WTC11 (cell line): ENCODE data around the gene PAM16. TPM values are rescaled to one million over a fixed set of nuclear protein-coding genes. Genes with fewer than 3 reads are reported as not detected.

ENCODE experiments used
- ATAC-seq: fragments of 200-7000 bp; cut with Tn5 transposase; 2 replicates; pipeline ENCODE4 v1.10.0; 2021; ENCODE audit warnings: mild to moderate bottlenecking, moderate library complexity
- CTCF ChIA-PET: fragments of 300-600 bp; sonication (Branson Sonifier 250); formaldehyde crosslinking; loops from one replicate; lab custom pipeline; 2021; ENCODE audit warnings: antibody characterized with exemption; lab: Charles Lee
- POLR2A ChIA-PET: fragments of 350-600 bp; sonication (Branson Sonifier 250); formaldehyde crosslinking; loops from one replicate; lab custom pipeline; 2021; ENCODE audit warnings: antibody characterized with exemption; lab: Charles Lee
- DNase-seq: peaks from one replicate; pipeline ENCODE4 v3.0.0; 2021; ENCODE audit warnings: low spot score
- H3K27ac Mint-ChIP-seq: 2 replicates; pipeline ENCODE4 v1.8.0; 2021; ENCODE audit warnings: mixed read lengths
- H3K27me3 Mint-ChIP-seq: 2 replicates; pipeline ENCODE4 v1.8.0; 2021; ENCODE audit warnings: low read depth, mild to moderate bottlenecking, moderate library complexity, mixed read lengths
- H3K36me3 Mint-ChIP-seq: 2 replicates; pipeline ENCODE4 v1.8.0; 2021; ENCODE audit warnings: mixed read lengths
- H3K4me1 Mint-ChIP-seq: 2 replicates; pipeline ENCODE4 v1.8.0; 2022; ENCODE audit warnings: mixed read lengths
- H3K4me3 Mint-ChIP-seq: 2 replicates; pipeline ENCODE4 v1.8.0; 2021; ENCODE audit warnings: mild to moderate bottlenecking, moderate library complexity, mixed read lengths
- H3K9me3 Mint-ChIP-seq: 2 replicates; pipeline ENCODE4 v1.8.0; 2021; ENCODE audit warnings: mixed read lengths
- AR ChIP-seq: fragments of 250-450 bp; sonication (Bioruptor Pico); IDR thresholded peaks from 2 replicates; pipeline ENCODE4 v1.9.0; 2021; ENCODE audit warnings: mild to moderate bottlenecking
- ARID4B ChIP-seq: sonication (generic); formaldehyde crosslinking; IDR thresholded peaks from 2 replicates; pipeline ENCODE4 v1.8.0; 2023; ENCODE audit warnings: missing genetic modification reagents, mild to moderate bottlenecking, borderline replicate concordance
- CBFB ChIP-seq: sonication (generic); formaldehyde crosslinking; IDR thresholded peaks from 2 replicates; pipeline ENCODE4 v1.8.1; 2022; ENCODE audit warnings: mild to moderate bottlenecking, low read depth, missing genetic modification reagents
- FOXJ3 ChIP-seq: sonication (generic); formaldehyde crosslinking; IDR thresholded peaks from 2 replicates; pipeline ENCODE4 v1.9.0; 2021; ENCODE audit warnings: missing genetic modification reagents, mild to moderate bottlenecking, borderline replicate concordance
- GRHL2 ChIP-seq: fragments of 250-450 bp; sonication (Bioruptor Pico); IDR thresholded peaks from 2 replicates; pipeline ENCODE4 v1.8.0; 2022; ENCODE audit warnings: mild to moderate bottlenecking, moderate library complexity; ENCODE audit not compliant: insufficient replicate concordance, severe bottlenecking
- IRF1 ChIP-seq: sonication (generic); formaldehyde crosslinking; IDR thresholded peaks from 2 replicates; pipeline ENCODE4 v1.8.0; 2023; ENCODE audit warnings: missing genetic modification reagents
- IRF2 ChIP-seq: sonication (generic); formaldehyde crosslinking; IDR thresholded peaks from 2 replicates; pipeline ENCODE4 v1.8.0; 2022; ENCODE audit warnings: low read depth, missing genetic modification reagents, borderline replicate concordance
- ZMAT4 ChIP-seq: fragments of 250-450 bp; sonication (Bioruptor Pico); IDR thresholded peaks from 2 replicates; pipeline ENCODE4 v1.9.0; 2021; ENCODE audit warnings: mild to moderate bottlenecking
- ZNF121 ChIP-seq: sonication (generic); formaldehyde crosslinking; IDR thresholded peaks from 2 replicates; pipeline ENCODE4 v1.8.0; 2023; ENCODE audit warnings: missing genetic modification reagents
- ZNF317 ChIP-seq: sonication (generic); formaldehyde crosslinking; IDR thresholded peaks from 2 replicates; pipeline ENCODE4 v1.8.1; 2023; ENCODE audit warnings: low read depth, mild to moderate bottlenecking, moderate library complexity, missing genetic modification reagents, borderline replicate concordance
- ZNF512 ChIP-seq: sonication (generic); formaldehyde crosslinking; IDR thresholded peaks from 2 replicates; pipeline ENCODE4 v1.8.1; 2022; ENCODE audit warnings: missing genetic modification reagents, borderline replicate concordance
- total RNA-seq: library from RNA; stranded (reverse); gene quantifications from 3 replicates; pipeline ENCODE4 v1.2.3, GENCODE V29; 2021
- TF ChIP-seq, protein P1 (sequence below): fragments of 250-450 bp; sonication (Bioruptor Pico); IDR thresholded peaks from 2 replicates; pipeline ENCODE4 v1.9.0; 2021; ENCODE audit warnings: mild to moderate bottlenecking, borderline replicate concordance
- TF ChIP-seq, protein P2 (sequence below): sonication (generic); formaldehyde crosslinking; IDR thresholded peaks from 2 replicates; pipeline ENCODE4 v1.8.1; 2022; ENCODE audit warnings: low read depth, mild to moderate bottlenecking, moderate library complexity, missing genetic modification reagents, borderline replicate concordance
- TF ChIP-seq, protein P3 (sequence below): sonication (generic); formaldehyde crosslinking; conservative IDR thresholded peaks from 2 replicates; pipeline ENCODE4 v1.8.1; 2022; ENCODE audit warnings: mild to moderate bottlenecking, missing genetic modification reagents
- TF ChIP-seq, protein P4 (sequence below): sonication (generic); formaldehyde crosslinking; conservative IDR thresholded peaks from 2 replicates; pipeline ENCODE4 v1.8.1; 2023; ENCODE audit warnings: mild to moderate bottlenecking, low read depth, missing genetic modification reagents, moderate library complexity

PAM16 gene
- total RNA-seq, 1 experiment from 2014 or later = 88.9 TPM

DNA sequence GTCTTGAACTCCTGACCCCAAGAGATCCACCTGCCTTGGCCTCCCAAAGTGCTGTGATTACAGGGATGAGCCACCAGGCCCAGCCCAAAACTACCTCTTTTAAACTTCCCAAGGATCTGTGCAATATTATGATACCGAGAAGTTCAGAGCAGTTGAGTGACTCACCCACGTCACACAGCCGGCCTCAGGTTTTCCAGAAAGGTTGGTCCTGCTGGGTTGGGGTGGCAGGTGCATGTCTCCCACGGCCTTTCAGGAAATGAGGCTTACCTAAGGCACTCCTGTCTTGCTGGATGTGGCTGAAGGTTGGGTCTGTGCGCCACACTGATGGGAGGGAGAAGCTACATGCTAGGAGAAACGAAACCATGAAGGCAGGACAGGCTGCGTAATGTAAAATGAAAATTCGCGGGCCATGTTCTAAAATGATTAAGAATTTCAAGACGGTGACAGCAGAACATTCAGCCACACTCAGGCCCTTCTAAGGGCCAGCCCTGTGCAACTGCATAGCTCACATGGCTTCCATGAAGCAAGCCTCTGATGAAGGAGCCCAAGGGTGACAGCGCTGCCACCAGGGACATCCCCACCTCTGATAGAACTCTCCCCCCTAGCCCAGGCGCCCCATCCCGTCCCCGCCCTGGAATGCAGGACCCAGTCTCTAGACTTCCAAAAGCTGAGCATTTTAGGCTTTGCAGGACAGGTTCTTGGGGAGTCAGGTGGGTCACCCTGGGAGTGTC is 41.9 kb downstream of the PAM16 start:
- H3K4me1 Mint-ChIP-seq = peaks cover 36% of the 10 kb centered on the region
- H3K4me3 Mint-ChIP-seq = peak overlapping the region; percentile 75
- peak overlapping the region; percentile 79 for H3K27ac Mint-ChIP-seq
- H3K36me3 Mint-ChIP-seq = peaks cover 2% of the 10 kb centered on the region
- no peaks in the 10 kb centered on the region for H3K9me3 Mint-ChIP-seq
- peaks cover 5% of the 10 kb centered on the region for H3K27me3 Mint-ChIP-seq
- DNase-seq (no peak), ATAC-seq (no peak)
- ChIA-PET CTCF (interaction anchor here (0.6 to 7.4 kb wide), 29 partner anchors 8 to 1384 kb away, joined by 3 to 122 read pairs (median 5); partner anchors contain the start of genes CORO7, GLIS2, PAM16 and TFAP4), POLR2A (interaction anchor here (0.6 to 1.6 kb wide), 7 partner anchors 10 to 91 kb away, joined by 3 to 7 read pairs (median 4); partner anchors contain the start of gene TFAP4)
- TF ChIP-seq CBFB (CRISPR knock-in tag) = no peak
- TF ChIP-seq, protein P1, sequence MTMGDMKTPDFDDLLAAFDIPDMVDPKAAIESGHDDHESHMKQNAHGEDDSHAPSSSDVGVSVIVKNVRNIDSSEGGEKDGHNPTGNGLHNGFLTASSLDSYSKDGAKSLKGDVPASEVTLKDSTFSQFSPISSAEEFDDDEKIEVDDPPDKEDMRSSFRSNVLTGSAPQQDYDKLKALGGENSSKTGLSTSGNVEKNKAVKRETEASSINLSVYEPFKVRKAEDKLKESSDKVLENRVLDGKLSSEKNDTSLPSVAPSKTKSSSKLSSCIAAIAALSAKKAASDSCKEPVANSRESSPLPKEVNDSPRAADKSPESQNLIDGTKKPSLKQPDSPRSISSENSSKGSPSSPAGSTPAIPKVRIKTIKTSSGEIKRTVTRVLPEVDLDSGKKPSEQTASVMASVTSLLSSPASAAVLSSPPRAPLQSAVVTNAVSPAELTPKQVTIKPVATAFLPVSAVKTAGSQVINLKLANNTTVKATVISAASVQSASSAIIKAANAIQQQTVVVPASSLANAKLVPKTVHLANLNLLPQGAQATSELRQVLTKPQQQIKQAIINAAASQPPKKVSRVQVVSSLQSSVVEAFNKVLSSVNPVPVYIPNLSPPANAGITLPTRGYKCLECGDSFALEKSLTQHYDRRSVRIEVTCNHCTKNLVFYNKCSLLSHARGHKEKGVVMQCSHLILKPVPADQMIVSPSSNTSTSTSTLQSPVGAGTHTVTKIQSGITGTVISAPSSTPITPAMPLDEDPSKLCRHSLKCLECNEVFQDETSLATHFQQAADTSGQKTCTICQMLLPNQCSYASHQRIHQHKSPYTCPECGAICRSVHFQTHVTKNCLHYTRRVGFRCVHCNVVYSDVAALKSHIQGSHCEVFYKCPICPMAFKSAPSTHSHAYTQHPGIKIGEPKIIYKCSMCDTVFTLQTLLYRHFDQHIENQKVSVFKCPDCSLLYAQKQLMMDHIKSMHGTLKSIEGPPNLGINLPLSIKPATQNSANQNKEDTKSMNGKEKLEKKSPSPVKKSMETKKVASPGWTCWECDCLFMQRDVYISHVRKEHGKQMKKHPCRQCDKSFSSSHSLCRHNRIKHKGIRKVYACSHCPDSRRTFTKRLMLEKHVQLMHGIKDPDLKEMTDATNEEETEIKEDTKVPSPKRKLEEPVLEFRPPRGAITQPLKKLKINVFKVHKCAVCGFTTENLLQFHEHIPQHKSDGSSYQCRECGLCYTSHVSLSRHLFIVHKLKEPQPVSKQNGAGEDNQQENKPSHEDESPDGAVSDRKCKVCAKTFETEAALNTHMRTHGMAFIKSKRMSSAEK = no peak
- TF ChIP-seq, protein P2, sequence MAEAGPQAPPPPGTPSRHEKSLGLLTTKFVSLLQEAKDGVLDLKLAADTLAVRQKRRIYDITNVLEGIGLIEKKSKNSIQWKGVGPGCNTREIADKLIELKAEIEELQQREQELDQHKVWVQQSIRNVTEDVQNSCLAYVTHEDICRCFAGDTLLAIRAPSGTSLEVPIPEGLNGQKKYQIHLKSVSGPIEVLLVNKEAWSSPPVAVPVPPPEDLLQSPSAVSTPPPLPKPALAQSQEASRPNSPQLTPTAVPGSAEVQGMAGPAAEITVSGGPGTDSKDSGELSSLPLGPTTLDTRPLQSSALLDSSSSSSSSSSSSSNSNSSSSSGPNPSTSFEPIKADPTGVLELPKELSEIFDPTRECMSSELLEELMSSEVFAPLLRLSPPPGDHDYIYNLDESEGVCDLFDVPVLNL (CRISPR knock-in tag) = no peak
- no peak for TF ChIP-seq AR (CRISPR knock-in tag)
- no peak for TF ChIP-seq ZNF121 (CRISPR knock-in tag)
- TF ChIP-seq, protein P3, sequence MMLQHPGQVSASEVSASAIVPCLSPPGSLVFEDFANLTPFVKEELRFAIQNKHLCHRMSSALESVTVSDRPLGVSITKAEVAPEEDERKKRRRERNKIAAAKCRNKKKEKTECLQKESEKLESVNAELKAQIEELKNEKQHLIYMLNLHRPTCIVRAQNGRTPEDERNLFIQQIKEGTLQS (CRISPR knock-in tag) = no peak
- TF ChIP-seq ZMAT4 = no peak
- TF ChIP-seq ZNF317 = no peak
- TF ChIP-seq FOXJ3 = no peak
- TF ChIP-seq IRF2 (CRISPR knock-in tag) = no peak
- no peak for TF ChIP-seq IRF1 (CRISPR knock-in tag)
- no peak for TF ChIP-seq ZNF512 (CRISPR knock-in tag)
- TF ChIP-seq GRHL2 (CRISPR knock-in tag) = no peak
- no peak for TF ChIP-seq ARID4B (CRISPR knock-in tag)
- TF ChIP-seq, protein P4, sequence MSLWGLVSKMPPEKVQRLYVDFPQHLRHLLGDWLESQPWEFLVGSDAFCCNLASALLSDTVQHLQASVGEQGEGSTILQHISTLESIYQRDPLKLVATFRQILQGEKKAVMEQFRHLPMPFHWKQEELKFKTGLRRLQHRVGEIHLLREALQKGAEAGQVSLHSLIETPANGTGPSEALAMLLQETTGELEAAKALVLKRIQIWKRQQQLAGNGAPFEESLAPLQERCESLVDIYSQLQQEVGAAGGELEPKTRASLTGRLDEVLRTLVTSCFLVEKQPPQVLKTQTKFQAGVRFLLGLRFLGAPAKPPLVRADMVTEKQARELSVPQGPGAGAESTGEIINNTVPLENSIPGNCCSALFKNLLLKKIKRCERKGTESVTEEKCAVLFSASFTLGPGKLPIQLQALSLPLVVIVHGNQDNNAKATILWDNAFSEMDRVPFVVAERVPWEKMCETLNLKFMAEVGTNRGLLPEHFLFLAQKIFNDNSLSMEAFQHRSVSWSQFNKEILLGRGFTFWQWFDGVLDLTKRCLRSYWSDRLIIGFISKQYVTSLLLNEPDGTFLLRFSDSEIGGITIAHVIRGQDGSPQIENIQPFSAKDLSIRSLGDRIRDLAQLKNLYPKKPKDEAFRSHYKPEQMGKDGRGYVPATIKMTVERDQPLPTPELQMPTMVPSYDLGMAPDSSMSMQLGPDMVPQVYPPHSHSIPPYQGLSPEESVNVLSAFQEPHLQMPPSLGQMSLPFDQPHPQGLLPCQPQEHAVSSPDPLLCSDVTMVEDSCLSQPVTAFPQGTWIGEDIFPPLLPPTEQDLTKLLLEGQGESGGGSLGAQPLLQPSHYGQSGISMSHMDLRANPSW (CRISPR knock-in tag) = no peak
